ENCODE measurements around the gene LGR6.

The LGR6 gene

DNA sequence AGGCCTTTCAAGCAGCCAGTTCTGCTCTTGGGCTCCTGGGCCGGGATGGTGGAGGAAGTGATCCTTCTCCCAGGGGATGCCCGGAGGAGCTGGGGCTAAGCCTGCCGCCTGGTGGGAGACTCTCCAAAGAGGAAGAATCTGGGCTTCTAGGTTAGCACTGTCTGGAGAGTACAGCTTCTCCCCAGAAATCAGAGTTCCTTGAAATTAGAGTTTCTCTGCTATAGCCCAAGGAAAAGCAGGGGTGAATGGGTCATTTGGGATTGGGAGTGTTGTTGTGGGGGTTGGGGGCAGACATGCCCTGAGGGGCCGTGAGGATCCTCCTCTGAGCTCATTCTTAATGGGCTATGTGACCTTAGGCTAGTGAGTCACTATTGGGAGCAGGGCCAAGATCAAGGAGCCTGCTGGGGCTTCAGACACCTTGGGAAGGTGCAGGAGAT lies 6.5 kb downstream of the LGR6 start:
- DNase-seq, result no peak

DNA sequence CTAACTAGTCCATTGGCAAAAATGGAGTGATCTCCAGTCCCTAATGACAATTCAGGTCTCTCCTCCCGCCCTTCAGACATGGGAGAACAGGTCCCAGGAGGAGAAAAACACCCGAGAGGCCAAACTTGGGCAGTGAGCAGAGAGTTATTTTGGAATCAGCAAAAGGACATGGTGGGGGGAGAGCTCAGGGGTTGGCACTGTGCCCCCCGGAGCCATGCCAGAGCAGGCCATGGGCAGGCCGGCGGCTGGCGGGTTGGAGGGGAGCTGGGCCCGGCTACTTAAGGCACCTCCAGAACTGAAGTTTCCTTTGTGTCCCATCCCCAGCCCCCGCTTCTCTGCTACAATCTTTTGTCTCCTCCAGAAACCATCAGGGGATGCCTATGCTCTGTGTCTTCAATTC lies 7.1 kb downstream of the LGR6 start:
- no peak for DNase-seq

GRCh38 chr1:202201266-202201665 lies 7.7 kb downstream of the LGR6 start:
- no peak for DNase-seq

DNA sequence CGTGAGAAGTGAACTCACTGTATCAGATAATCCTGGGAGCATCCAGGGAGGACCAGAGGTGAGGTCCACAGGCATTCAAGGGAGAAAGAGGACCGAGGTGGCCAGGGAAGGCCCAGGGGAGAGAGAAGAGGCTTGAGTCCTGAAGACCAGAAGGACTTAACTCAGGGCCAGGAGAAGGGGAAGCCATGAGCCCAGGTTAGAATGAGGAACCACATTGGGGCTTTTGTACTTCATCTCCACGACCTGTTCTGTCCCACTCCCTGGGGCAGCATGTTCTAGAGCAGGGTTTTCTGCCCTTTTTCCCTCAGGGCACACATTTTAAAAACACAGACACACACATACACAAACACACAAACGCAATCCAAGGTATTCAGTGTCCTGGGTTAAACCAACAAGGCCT lies 8.4 kb downstream of the LGR6 start:
- DNase-seq, result no peak

DNA sequence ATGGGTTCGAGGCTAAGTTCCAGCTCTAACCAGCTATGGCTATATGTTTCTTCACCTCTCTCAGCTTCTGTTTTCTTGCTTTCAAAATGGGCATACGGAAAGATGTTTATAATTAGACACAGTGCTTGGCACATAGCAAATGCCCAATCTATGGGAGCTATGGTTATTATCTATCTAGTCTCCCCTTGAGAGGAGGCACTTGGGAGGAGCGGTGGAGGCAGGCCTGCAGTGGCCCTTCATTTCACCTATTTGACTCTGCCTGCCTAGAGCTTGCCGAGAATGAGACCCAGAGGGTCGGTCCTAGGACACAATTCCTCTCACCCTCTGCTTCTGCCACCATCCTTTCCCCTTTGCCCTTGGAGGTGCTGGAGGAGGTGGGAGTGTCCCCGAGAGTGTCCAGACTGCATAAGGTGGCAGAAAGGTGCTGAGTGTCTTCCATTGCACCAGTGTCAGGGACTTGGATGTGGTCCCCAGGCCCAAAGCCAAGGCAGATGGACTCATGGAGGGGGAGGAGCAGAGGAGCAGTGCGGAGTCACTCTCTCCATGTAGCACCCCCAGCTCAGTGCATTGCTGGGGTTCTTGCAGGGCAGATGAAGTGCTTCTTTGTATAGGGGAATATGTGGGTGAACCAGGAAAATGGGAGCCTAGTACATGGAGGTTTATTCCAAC lies 9.0 kb downstream of the LGR6 start:
- no peak for DNase-seq

GRCh38 chr1:202203238-202204039 lies 9.8 kb downstream of the LGR6 start:
- DNase-seq, result no peak

GRCh38 chr1:202204065-202204464 lies 10.5 kb downstream of the LGR6 start:
- DNase-seq, result no peak

- no peak for DNase-seq
Measured at GRCh38 chr1:202205523-202206190, 12.1 kb downstream of the LGR6 start.

DNA sequence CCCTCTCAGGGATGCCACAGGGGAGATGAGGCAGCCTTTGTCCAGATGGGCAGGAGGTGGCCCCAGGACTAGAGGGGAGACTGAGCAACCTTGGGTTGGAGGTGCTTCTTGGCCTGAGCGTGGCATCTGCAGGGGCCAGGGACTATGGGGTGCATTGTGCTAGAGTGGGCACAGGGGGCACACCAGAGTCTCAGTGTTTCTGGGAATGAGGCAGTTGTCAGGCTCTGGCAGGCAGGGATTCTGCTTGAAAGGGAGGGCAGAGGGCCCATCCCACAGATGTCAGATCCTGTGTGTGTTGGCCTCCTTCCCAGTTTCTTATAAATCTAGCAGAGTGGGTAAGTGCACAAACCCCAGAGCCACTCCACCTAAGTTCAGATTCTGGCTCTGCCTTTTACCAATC lies 13.7 kb downstream of the LGR6 start:
- no peak for DNase-seq

DNA sequence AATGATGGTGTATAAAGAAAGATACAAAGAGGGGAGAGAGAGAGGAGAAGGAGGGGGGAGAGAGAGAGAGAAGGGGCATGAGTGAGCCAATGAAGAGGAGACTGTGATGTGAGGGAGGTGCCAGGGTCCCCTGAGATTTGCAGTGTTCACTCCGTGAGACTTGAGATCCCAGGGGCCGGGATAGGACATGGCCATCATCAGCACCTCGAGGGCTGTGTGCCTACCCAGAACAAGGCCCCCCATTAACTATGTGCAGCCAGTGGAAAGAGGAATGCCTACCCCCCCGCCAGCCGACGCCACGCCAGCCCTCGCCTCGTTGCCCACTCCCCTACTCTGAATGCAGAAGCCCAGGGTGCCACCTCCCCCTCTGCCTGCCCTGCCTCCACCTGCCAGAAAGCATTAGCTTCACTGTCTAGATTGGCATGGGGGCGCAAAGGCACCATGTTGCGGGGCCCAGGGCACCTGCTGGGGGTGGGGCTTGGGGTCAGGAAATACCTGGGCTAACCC lies 14.8 kb downstream of the LGR6 start:
- DNase-seq, result no peak

GRCh38 chr1:202210385-202210784 lies 16.8 kb downstream of the LGR6 start:
- DNase-seq, result no peak

- no peak for DNase-seq
Measured at GRCh38 chr1:202210969-202211368, 17.4 kb downstream of the LGR6 start.

DNA sequence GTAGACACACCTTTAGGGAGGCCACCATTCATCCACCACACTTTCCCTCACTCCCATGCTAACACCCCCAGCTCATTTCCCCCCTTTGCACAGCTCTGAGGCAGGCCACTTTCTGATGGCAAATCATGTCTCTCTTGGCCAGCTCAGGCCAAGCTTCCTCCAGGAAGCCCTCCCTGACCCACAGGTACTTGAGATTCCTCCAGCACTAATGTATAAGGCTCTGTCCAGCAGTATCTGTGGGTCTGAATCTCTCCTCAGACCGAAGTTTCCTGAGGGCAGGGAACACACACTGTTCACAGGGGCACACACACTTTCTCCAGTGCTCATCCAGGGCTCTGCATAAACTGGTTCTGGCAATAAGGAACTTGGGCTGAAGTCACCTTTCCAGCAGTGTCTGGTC lies 19.2 kb downstream of the LGR6 start:
- no peak for DNase-seq

GRCh38 chr1:202213361-202214088 lies 19.9 kb downstream of the LGR6 start:
- DNase-seq, result no peak

GRCh38 chr1:202214089-202214843 lies 20.7 kb downstream of the LGR6 start:
- DNase-seq, result no peak

DNA sequence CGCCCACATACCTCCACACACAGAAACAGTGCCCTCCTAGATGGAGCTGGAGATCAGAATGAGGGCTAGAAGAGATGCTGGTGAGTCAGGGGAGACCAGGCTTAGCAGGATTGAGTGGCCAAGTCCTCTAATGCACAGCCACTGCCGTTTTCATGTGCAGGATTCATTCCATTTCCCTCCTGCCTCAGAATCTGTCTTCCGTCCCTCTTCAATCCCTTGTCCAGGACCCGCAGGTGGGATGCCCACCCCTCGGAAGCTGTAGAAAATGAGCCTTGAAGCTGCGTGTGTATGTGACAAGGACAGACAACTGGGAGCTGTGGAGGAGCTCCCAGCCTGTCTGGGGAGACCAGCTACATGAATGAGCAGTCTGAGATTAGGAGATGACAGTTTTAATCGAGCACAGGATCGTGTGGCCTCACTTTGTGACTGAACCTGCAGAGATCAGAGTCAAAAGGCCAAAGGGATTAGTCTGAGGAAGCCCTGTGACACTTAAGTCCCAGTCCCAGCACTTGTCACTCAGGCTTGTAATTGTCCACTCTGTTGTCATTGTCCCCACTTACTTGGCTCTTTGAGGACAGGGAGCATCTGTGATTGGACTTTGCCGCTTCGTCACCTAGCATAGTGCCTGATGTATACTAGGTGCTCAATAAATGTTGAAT lies 22.0 kb downstream of the LGR6 start:
- no peak for DNase-seq

DNA sequence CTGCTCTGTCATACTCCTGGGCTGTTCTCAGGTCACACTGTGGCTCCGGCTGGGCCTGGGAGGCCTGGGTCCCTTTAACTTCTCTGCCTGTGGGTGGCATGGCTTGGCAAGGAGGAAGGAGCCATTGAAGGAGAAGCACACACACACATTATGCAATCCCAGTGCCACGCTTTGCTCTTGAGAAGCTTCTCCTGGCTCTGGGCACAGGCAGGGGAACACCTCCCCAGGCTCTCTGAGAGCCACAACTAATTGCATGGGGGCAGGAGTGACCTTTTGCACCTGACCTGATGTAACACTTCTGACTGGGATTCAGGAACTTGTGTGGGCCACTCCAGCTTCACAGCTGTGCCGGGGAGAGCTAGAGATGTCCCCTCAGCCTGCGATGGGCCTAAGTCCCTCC lies 23.1 kb downstream of the LGR6 start:
- no peak for DNase-seq

DNA sequence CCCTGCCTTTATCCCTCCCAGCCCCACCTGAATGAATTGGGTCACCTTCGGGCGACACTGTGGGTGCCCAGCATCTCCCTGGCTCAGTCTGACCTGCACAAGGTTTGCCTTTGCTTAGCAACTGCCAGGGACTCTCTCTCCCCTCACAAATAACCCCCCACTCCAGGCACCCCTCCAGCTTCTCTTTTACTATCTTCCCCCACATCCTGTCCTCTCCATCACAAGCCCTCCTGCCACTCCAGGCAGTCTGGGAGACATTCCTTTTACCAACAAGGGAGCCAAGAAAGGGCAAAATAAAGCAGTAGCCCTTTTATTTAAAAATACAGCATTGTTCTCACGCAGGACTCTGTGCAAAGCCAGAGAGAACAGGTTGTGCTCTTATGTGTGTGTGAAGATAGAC lies 23.9 kb downstream of the LGR6 start:
- no peak for DNase-seq

- no peak for DNase-seq
Measured at GRCh38 chr1:202217951-202218350, 24.4 kb downstream of the LGR6 start.

GRCh38 chr1:202220733-202221132 lies 27.1 kb downstream of the LGR6 start:
- DNase-seq, result no peak

Measured in NCI-H2081 treated with DMSO at 0.1 percent for 48 hours (cell line).